WI38 (cell line): Measurements from ENCODE around the gene LDAH.

Source experiments
- H3K4me3 ChIP-seq: 2 replicates; pipeline ENCODE4 v1.5.1; 2011; ENCODE audit warnings: low read depth, mild to moderate bottlenecking, control low read depth, low read length
- CTCF ChIP-seq: IDR thresholded peaks from 2 replicates; pipeline ENCODE4 v1.5.1; 2012; ENCODE audit warnings: low read depth, mild to moderate bottlenecking, control low read depth, low read length

LDAH gene

GRCh38 chr2:20706786-20707185, 116.1 kb downstream of the LDAH start:
- no peak for TF ChIP-seq CTCF
- H3K4me3 ChIP-seq = no peak overlapping the region

GRCh38 chr2:20706217-20706616, 116.7 kb downstream of the LDAH start:
- no peak overlapping the region for H3K4me3 ChIP-seq
- no peak for TF ChIP-seq CTCF

GRCh38 chr2:20704886-20705285, 118.0 kb downstream of the LDAH start:
- H3K4me3 ChIP-seq = no peak overlapping the region
- TF ChIP-seq CTCF = no peak

GRCh38 chr2:20702563-20702962, 120.3 kb downstream of the LDAH start:
- H3K4me3 ChIP-seq = no peak overlapping the region
- no peak for TF ChIP-seq CTCF

GRCh38 chr2:20698916-20699613, 123.8 kb downstream of the LDAH start:
- H3K4me3 ChIP-seq = no peak overlapping the region

GRCh38 chr2:20697322-20697934, 125.5 kb downstream of the LDAH start:
- H3K4me3 ChIP-seq = no peak overlapping the region
- TF ChIP-seq CTCF = no peak

More at GRCh38 chr2:20698916-20699613, 123.8 kb downstream of the LDAH start:
- no peak for TF ChIP-seq CTCF

GRCh38 chr2:20696366-20696765, 126.5 kb downstream of the LDAH start:
- no peak overlapping the region for H3K4me3 ChIP-seq
- TF ChIP-seq CTCF = no peak
